Measurements from ENCODE around the gene ATP5F1A.
A peak's percentile ranks its signal among the peaks of the same experiment; 100 is the strongest.

ATP5F1A gene

GRCh38 chr18:46042571-46043123 is 55.4 kb downstream of the ATP5F1A start:
- peak; percentile 38 for DNase-seq

- DNase-seq: no peak
Observed at GRCh38 chr18:46040747-46041104, 57.4 kb downstream of the ATP5F1A start.

- no peak for DNase-seq
Observed at GRCh38 chr18:46040033-46040746, 57.9 kb downstream of the ATP5F1A start.

- no peak for DNase-seq
Observed at GRCh38 chr18:46037512-46038305, 60.4 kb downstream of the ATP5F1A start.

- DNase-seq: peak; percentile 47
Observed at GRCh38 chr18:46035696-46036680, 62.1 kb downstream of the ATP5F1A start.

GRCh38 chr18:46034230-46034629 is 63.9 kb downstream of the ATP5F1A start:
- DNase-seq: peak; percentile 9

GRCh38 chr18:46031741-46032140 is 66.4 kb downstream of the ATP5F1A start:
- DNase-seq: no peak

Measured in fibroblast of skin of right biceps (primary cell).